ENCODE results near the gene ATXN1. TPM values are rescaled to one million over a fixed set of nuclear protein-coding genes. Genes with fewer than 3 reads are reported as not detected.

The ATXN1 gene
- total RNA-seq, 1 experiment from 2014 or later = 5.6 TPM

DNA sequence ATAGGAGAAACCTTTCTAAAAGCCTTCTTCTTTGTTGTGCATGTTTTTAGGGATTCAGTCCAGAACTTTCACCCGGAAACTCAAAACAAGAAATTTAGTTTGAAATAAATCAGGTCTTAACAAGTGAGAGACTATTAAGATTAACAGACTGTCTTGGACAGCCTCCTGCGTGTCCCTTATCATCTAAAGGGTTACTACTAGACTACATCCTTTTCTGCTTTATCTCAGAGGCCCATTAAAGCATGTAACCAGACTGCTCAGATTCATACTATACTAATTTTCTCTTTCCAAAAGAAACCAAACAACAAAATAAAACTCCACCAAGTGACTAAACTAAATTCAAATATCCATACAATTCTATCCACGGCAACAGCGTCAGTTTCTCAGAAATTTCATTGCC is 349.1 kb downstream of the ATXN1 start:
- Mint-ChIP-seq H3K27me3 (ENCODE audit: low read depth) (no peaks in the 10 kb centered on the region), H3K4me3 (no peak overlapping the region), H3K4me1 (peaks cover 3 to 4% of the 10 kb centered on the region in 2 experiments; a peak in 2 of 4 replicates), H3K27ac (no peak overlapping the region), H3K9me3 (no peaks in the 10 kb centered on the region), H3K36me3 (ENCODE audit: insufficient read depth in 1 of 3, low read depth in 3 of 3) (no peaks in the 10 kb centered on the region)
- no peak overlapping the region for H2BK5ac ChIP-seq (ENCODE audit: insufficient read length, low read length)
- H2AK5ac ChIP-seq (ENCODE audit: insufficient read length, low read length) = no peak overlapping the region
- no peaks in the 10 kb centered on the region for H3K79me2 ChIP-seq (ENCODE audit: insufficient read depth, low read length)
- WGBS (ENCODE audit: extremely low coverage, insufficient read length, low lambda C conversion rate) = 100% methylated on average over 1 of the region's 4 CpGs
- H3K56ac ChIP-seq (ENCODE audit: insufficient read length, low read depth, low read length) = no peak overlapping the region
- H4K91ac ChIP-seq (ENCODE audit: insufficient read length, low read depth, low read length) = no peak overlapping the region
- no peak overlapping the region for H2AFZ ChIP-seq (ENCODE audit: low read length)
- H3K14ac ChIP-seq (ENCODE audit: insufficient read depth, low read length) = no peak overlapping the region
- H3K9me3 ChIP-seq (ENCODE audit: control insufficient read depth, low read depth, low read length) = no peaks in the 10 kb centered on the region
- no peak overlapping the region for H3K23ac ChIP-seq (ENCODE audit: insufficient read length, low read depth, low read length)
- H3K23me2 ChIP-seq (ENCODE audit: insufficient read length, low read depth, low read length, poor library complexity, severe bottlenecking) = no peaks in the 10 kb centered on the region
- no peak overlapping the region for H3K4ac ChIP-seq (ENCODE audit: low read depth, low read length)
- no peaks in the 10 kb centered on the region for H3K4me1 ChIP-seq (ENCODE audit: insufficient read depth, low read length)
- H2BK20ac ChIP-seq (ENCODE audit: low read depth, low read length, poor library complexity, severe bottlenecking) = no peak overlapping the region
- H3K9ac ChIP-seq (ENCODE audit: extremely low read depth, insufficient read length, low read length) = no peak overlapping the region
- DNase-seq = no peak
- no peak for TF ChIP-seq CTCF (conservative IDR thresholded peaks at IDR 0.05)
- H3K27ac ChIP-seq (ENCODE audit: insufficient read length, low read depth, low read length) = no peak overlapping the region
- H4K20me1 ChIP-seq (ENCODE audit: control insufficient read depth, insufficient read depth, insufficient read length) = no peaks in the 10 kb centered on the region
- no peak overlapping the region for H3K4me2 ChIP-seq (ENCODE audit: insufficient read depth, insufficient read length, low read length)
- no peak overlapping the region for H2BK12ac ChIP-seq (ENCODE audit: insufficient read length, low read depth, low read length)
- no peaks in the 10 kb centered on the region for H3K79me1 ChIP-seq (ENCODE audit: insufficient read depth, low read depth, low read length, poor library complexity, severe bottlenecking)
- H3T11ph ChIP-seq (ENCODE audit: low read length) = no peak overlapping the region
- H2BK120ac ChIP-seq (ENCODE audit: low read depth, low read length, poor library complexity, severe bottlenecking) = no peak overlapping the region
- H3K18ac ChIP-seq (ENCODE audit: insufficient read length, low read depth, low read length) = no peak overlapping the region
- H2BK15ac ChIP-seq (ENCODE audit: low read depth, low read length) = no peak overlapping the region
- no peak overlapping the region for H4K8ac ChIP-seq (replicated peaks; ENCODE audit: insufficient read length, low read depth, low read length)
- no peak overlapping the region for H4K5ac ChIP-seq (ENCODE audit: insufficient read length, low read depth, low read length)
- no peaks in the 10 kb centered on the region for H3K27me3 ChIP-seq (ENCODE audit: insufficient read depth, low read length)
